Heart right ventricle (tissue), 16 donors: ENCODE measurements around the gene PIEZO1. TPM values are rescaled to one million over a fixed set of nuclear protein-coding genes. Genes with fewer than 3 reads are reported as not detected.

Experiments
- ATAC-seq, 8 donors: fragments of 200-7000 bp; cut with Tn5 transposase; one replicate each; pipeline ENCODE4 v1.9.1; 2020; ENCODE audit warnings: mild to moderate bottlenecking in 8 of 8, moderate library complexity in 8 of 8, moderate number of reproducible peaks in 1 of 8
- DNase-seq, 2 donors: peaks; one replicate each; pipeline ENCODE4 v3.0.0-alpha.2; 2020
- H3K27ac ChIP-seq, 10 donors: fragments of 200-600 bp; sonication (generic) in 2 of 10; one replicate each; pipeline versions ENCODE4 v1.5.0 to v1.8.0; 2020 to 2022; ENCODE audit warnings: mild to moderate bottlenecking in 3 of 10
- H3K27me3 ChIP-seq, 7 donors: fragments of 200-600 bp; one replicate each; pipeline ENCODE4 v1.8.0; 2021 to 2022; ENCODE audit warnings: mild to moderate bottlenecking in 2 of 7
- H3K36me3 ChIP-seq, 9 donors: fragments of 200-600 bp; sonication (generic) in 1 of 9; one replicate each; pipeline versions ENCODE4 v1.5.0 to v1.8.0; 2020 to 2022; ENCODE audit warnings: mild to moderate bottlenecking in 2 of 9
- H3K4me1 ChIP-seq, 9 donors: fragments of 200-600 bp; sonication (generic) in 1 of 9; one replicate each; pipeline versions ENCODE4 v1.5.0 to v1.8.0; 2020 to 2022; ENCODE audit warnings: mild to moderate bottlenecking in 4 of 9
- H3K4me3 ChIP-seq, 10 donors: fragments of 200-600 bp; sonication (generic) in 2 of 10; one replicate each; pipeline versions ENCODE4 v1.5.0 to v1.8.0; 2020 to 2022; ENCODE audit warnings: mild to moderate bottlenecking in 7 of 10, moderate library complexity in 2 of 10
- H3K9me3 ChIP-seq, 11 donors: fragments of 200-600 bp in 10 of 11; sonication (generic) in 2 of 11; one replicate each; pipeline versions ENCODE4 v1.5.0 to v1.8.0; 2013 to 2022; ENCODE audit warnings: mild to moderate bottlenecking in 2 of 11, control low read depth in 1 of 11, moderate library complexity in 1 of 11
- CTCF ChIP-seq, 9 donors: fragments of 200-600 bp; sonication (generic) in 2 of 9; IDR thresholded peaks; one replicate each; pipeline versions ENCODE4 v1.5.0 to v1.8.0; 2021 to 2022; ENCODE audit warnings: antibody characterized with exemption in 9 of 9, mild to moderate bottlenecking in 5 of 9, moderate library complexity in 1 of 9
- WGBS, 2 donors: extraction: QIAGEN DNeasy Blood & Tissue Kit; methylation state at CpG; one replicate each; pipeline ENCODE4 v1.1.7; 2013; ENCODE audit warnings: inconsistent platforms in 1 of 2; 5-methylcytosine and 5-hydroxymethylcytosine counted together
- intact Hi-C, 10 donors: fragments of 100-400 bp; cut with DNase I; formaldehyde crosslinking; loops; one replicate each; pipeline versions ENCODE4 v1.11.1 to v1.14.2; 2022
- polyA plus RNA-seq, 2 donors: library from polyadenylated mRNA; stranded (reverse); fragments of 200-250 nt; gene quantifications; one replicate each; pipeline ENCODE4 v1.2.3, GENCODE V29; 2013
- total RNA-seq, 10 donors: library from RNA; stranded (reverse); fragmentation: NEBNext Ultra II Directional in 3 of 10; extraction: Animal tissue kit (Norgen Biotek cat#: 25700) in 3 of 10; gene quantifications; one replicate each; pipeline versions ENCODE4 v1.2.1 to v1.2.4, GENCODE V29; 2021 to 2023
- donor health status: Arrhythmogenic right ventricular cardiomyopathy.
- donor health status: ischemic (EF 13 %, LVEDD 7.1; RV severe dilation, severe dysfunction).
- donor health status: healthy with polysubstance abuse.
- donor health status: DM: no; HTN: yes; CAD: no.
- donor health status: DM: no; HTN: no; CAD: no.
- donor health status: ischemic (EF 25% LVEDD 6.9; RV normal size, moderate dysfunction).
- donor health status: ischemic (EF 25% LVEDD 5.7; RV mildly dilated, moderate dysfunction).
- donor health status: healthy.
- donor health status: DM: yes; HTN: yes; CAD: no.
- donor health status: Ischemic cardiomyopathy.
- donor health status: ischemic (EF 35%, LVEDD 5.7; RV mildly dilated, moderate dysfunction).
- donor health status: nonischemic (EF 11% LVEDD 7.7; RV severe dilation, severe dysfunction).
- donor health status: DM: yes; HTN: yes; CAD: no.
- donor health status: PGD.
- donor health status: ischemic (EF 29% LVEDD 5.4; RV normal size, mild dysfunction).
- donor health status: nonischemic (EF 23%, LVEDD 6.1; RV moderate dilation, normal function).

The PIEZO1 gene
- total and polyA plus RNA-seq, 12 donors, result 12.3 to 78.2 (median 18.0) TPM

- peaks cover 0 to 11% (median 0%) of the 10 kb centered on the region in 11 donors for H3K9me3 ChIP-seq
- no peak for TF ChIP-seq CTCF (IDR thresholded peaks at IDR 0.05)
- H3K36me3 ChIP-seq, result peaks cover 0 to 19% (median 0%) of the 10 kb centered on the region in 9 donors
- no peak overlapping the region for H3K4me3 ChIP-seq
- intact Hi-C loops, result no loop called here
- no peaks in the 10 kb centered on the region for H3K27me3 ChIP-seq
- H3K27ac ChIP-seq, result no peak overlapping the region
- peaks cover 2 to 64% (median 14%) of the 10 kb centered on the region in 9 donors for H3K4me1 ChIP-seq
- ATAC-seq, result no peak
- whole genome bisulfite sequencing, 2 donors, result 96 to 98% methylated on average over 11 of the region's 11 CpGs
- no peak for DNase-seq
Measured at GRCh38 chr16:88761143-88761534, 23.9 kb downstream of the PIEZO1 start.

- H3K4me3 ChIP-seq, result no peak overlapping the region
- DNase-seq (no peak), ATAC-seq (no peak)
- H3K9me3 ChIP-seq, result peaks cover 0 to 11% (median 0%) of the 10 kb centered on the region in 11 donors
- H3K36me3 ChIP-seq, result peaks cover 0 to 19% (median 0%) of the 10 kb centered on the region in 9 donors
- 87 to 90% methylated on average over 24 of the region's 24 CpGs for WGBS, 2 donors
- peaks cover 2 to 67% (median 14%) of the 10 kb centered on the region in 9 donors for H3K4me1 ChIP-seq
- no peak overlapping the region for H3K27ac ChIP-seq
- intact Hi-C loops, result no loop called here
- H3K27me3 ChIP-seq, result no peaks in the 10 kb centered on the region
- no peak for TF ChIP-seq CTCF (IDR thresholded peaks at IDR 0.05)
Measured at GRCh38 chr16:88760424-88761142, 24.4 kb downstream of the PIEZO1 start.

DNA sequence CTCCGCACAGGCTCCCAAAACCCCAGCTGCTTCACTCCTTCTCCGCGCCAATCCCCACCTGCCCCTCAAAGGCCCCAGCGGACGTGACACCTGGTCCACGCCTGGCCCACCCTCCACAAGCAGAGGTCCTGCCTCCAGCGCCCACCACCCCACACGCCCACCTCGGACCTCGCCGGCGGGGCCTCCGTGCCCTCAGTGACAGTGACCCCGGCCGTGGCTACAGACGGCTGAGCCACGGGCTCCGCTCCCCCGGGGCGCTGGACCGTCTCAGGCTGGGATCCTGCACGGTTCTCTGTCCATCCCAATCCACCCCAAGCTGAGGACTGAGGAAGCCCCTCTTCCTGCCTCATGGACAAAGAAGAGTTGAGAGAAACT lies 25.1 kb downstream of the PIEZO1 start:
- ATAC-seq (no peak), DNase-seq (no peak)
- H3K4me3 ChIP-seq, result no peak overlapping the region
- peaks cover 0 to 11% (median 0%) of the 10 kb centered on the region in 11 donors for H3K9me3 ChIP-seq
- intact Hi-C loops, result no loop called here
- peaks cover 2 to 67% (median 14%) of the 10 kb centered on the region in 9 donors for H3K4me1 ChIP-seq
- H3K27me3 ChIP-seq, result no peaks in the 10 kb centered on the region
- H3K36me3 ChIP-seq, result peaks cover 0 to 19% (median 0%) of the 10 kb centered on the region in 9 donors
- WGBS, 2 donors, result 92% methylated on average over 22 of the region's 22 CpGs
- H3K27ac ChIP-seq, result no peak overlapping the region
- no peak for TF ChIP-seq CTCF (IDR thresholded peaks at IDR 0.05)

DNA sequence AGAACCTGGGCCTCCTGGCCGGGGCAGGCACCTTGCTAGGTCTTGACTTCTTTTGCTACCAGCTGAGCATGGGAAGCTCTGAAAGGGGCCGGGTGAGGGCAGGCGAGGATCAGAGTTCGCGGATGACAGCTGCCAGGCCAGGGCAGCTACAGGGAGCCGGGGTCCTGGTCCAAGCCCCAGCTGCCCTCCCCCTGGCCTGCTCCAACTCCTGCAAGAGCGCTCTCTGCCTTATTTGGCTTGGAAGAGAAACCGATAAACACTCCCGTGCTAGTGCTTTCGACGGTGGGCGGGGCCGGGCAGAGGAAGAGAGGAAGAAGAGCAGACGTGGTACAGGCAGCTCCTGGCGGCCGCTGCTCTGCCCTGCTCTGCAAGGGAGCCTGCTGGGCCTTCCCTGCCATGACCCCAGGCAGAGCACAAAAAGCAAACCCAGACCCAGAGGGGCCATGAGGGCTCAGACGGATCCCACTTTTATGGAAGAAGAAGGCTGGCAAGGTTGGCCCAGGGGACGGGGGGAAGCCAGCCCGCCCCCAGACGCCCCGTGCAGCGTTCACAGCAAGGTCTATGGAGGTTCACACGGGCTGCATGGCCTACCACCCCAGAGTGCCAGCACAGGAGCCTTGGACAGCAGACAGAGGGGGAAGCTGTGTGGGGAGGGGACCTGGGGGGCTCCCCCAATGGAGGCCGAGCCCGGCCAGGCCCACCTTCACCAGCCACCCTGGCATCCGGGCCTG lies 25.6 kb downstream of the PIEZO1 start:
- peaks cover 0 to 18% (median 0%) of the 10 kb centered on the region in 9 donors for H3K36me3 ChIP-seq
- no peak overlapping the region for H3K27ac ChIP-seq
- H3K27me3 ChIP-seq, result no peaks in the 10 kb centered on the region
- H3K4me1 ChIP-seq, result peaks cover 2 to 64% (median 14%) of the 10 kb centered on the region in 9 donors
- TF ChIP-seq CTCF (IDR thresholded peaks at IDR 0.05), result peak in 1 of 9 donors; percentile 10
- intact Hi-C loops, result no loop called here
- ATAC-seq (peak in 4 of 8 donors; percentile 16 to 40 (median 26)), DNase-seq (no peak)
- 60% methylated on average over 26 of the region's 26 CpGs for WGBS, 2 donors
- no peak overlapping the region for H3K4me3 ChIP-seq
- peaks cover 0 to 11% (median 0%) of the 10 kb centered on the region in 11 donors for H3K9me3 ChIP-seq
